DND-41 (cell line): ENCODE measurements around the gene PRPH2.

Experiments
- ATAC-seq: fragments of 200-7000 bp; cut with Tn5 transposase; 3 replicates; pipeline ENCODE4 v1.9.1; 2021; ENCODE audit warnings: low read depth; ENCODE audit not compliant: insufficient read depth
- DNase-seq: peaks from one replicate; pipeline ENCODE4 v3.0.0-alpha.2; 2020
- H2AFZ ChIP-seq: 2 replicates; pipeline ENCODE4 v1.6.0; 2012; ENCODE audit warnings: low read depth, low read length
- H3K27ac ChIP-seq: 2 replicates; pipeline ENCODE4 v1.5.1; 2012; ENCODE audit warnings: low read length, inconsistent platforms
- H3K27me3 ChIP-seq: fragments of 200-600 bp; sonication (generic); 2 replicates; pipeline ENCODE4 v1.6.0; 2012; ENCODE audit warnings: low read length, mild to moderate bottlenecking, inconsistent platforms; ENCODE audit not compliant: insufficient read depth, poor library complexity
- H3K36me3 ChIP-seq: 2 replicates; pipeline ENCODE4 v1.5.1; 2012; ENCODE audit warnings: low read length, inconsistent platforms; ENCODE audit not compliant: insufficient read depth
- H3K4me1 ChIP-seq: 2 replicates; pipeline ENCODE4 v1.5.1; 2012; ENCODE audit warnings: mild to moderate bottlenecking, low read length; ENCODE audit not compliant: insufficient read depth
- H3K4me2 ChIP-seq: 2 replicates; pipeline ENCODE4 v1.6.0; 2012; ENCODE audit warnings: mild to moderate bottlenecking, moderate library complexity, low read length, inconsistent platforms; ENCODE audit not compliant: insufficient read depth
- H3K4me3 ChIP-seq, 2 experiments: fragments of 200-600 bp in 1 of 2; shearing (Covaris generic) in 1 of 2; 2 replicates each; pipeline ENCODE4 v1.5.1; 2012 to 2016; ENCODE audit warnings: inconsistent platforms in 2 of 2, low read length in 2 of 2, mild to moderate bottlenecking in 2 of 2, low read depth in 1 of 2, moderate library complexity in 1 of 2
- H3K79me2 ChIP-seq: 2 replicates; pipeline ENCODE4 v1.6.0; 2012; ENCODE audit warnings: low read length, inconsistent platforms; ENCODE audit not compliant: insufficient read depth
- H3K9ac ChIP-seq: 2 replicates; pipeline ENCODE4 v1.6.0; 2012; ENCODE audit warnings: low read depth, mild to moderate bottlenecking, inconsistent platforms, low read length, moderate library complexity
- H3K9me3 ChIP-seq: 2 replicates; pipeline ENCODE4 v1.5.1; 2012; ENCODE audit warnings: low read length, moderate library complexity, mild to moderate bottlenecking, inconsistent platforms; ENCODE audit not compliant: insufficient read depth, severe bottlenecking
- H4K20me1 ChIP-seq: 2 replicates; pipeline ENCODE4 v1.6.0; 2012; ENCODE audit warnings: low read length; ENCODE audit not compliant: insufficient read depth
- EZH2 ChIP-seq: IDR thresholded peaks from 3 replicates; pipeline ENCODE4 v1.6.1; 2012; ENCODE audit warnings: borderline replicate concordance, low read depth, mild to moderate bottlenecking, moderate library complexity, low read length, inconsistent platforms; ENCODE audit not compliant: severe bottlenecking
- TF ChIP-seq, protein P1 (sequence below): IDR thresholded peaks from 2 replicates; pipeline ENCODE4 v1.5.1; 2012; ENCODE audit warnings: borderline replicate concordance, low read length, moderate library complexity, mild to moderate bottlenecking; ENCODE audit not compliant: poor library complexity, severe bottlenecking; ENCODE audit errors: extremely low read depth

PRPH2 gene

DNA sequence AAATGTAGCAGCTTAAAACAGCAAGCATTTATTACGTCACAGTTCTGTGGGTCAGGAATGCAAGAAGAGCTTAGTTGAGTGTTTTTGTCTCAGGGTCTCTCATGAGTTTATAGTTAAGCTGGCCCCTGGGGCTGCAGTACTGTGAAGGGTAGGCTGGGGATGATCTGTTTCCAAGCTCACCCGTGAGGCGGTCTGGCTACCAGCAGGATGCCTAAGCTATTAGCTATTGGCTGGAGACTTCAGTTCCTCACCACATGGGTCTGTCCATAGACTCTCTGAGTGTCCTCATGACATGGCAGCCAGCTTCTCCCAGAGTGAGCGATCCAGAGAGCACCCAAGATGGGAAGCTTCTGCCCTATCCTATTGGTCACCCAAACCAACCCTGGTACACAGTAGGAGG lies 46.7 kb upstream of the PRPH2 start:
- Histone ChIP-seq H3K4me2 (no peak overlapping the region), H4K20me1 (peaks cover 8% of the 10 kb centered on the region; the same call in 1 of the 2 replicates), H3K9ac (no peak overlapping the region), H2AFZ (no peak overlapping the region), H3K4me1 (peaks cover 23% of the 10 kb centered on the region), H3K36me3 (no peaks in the 10 kb centered on the region), H3K27me3 (no peaks in the 10 kb centered on the region), H3K79me2 (no peaks in the 10 kb centered on the region), H3K4me3 (no peak overlapping the region), H3K27ac (no peak overlapping the region), H3K9me3 (no peaks in the 10 kb centered on the region)
- DNase-seq, result no peak
- no peak for ATAC-seq
- TF ChIP-seq EZH2, result no peak
- TF ChIP-seq, protein P1, sequence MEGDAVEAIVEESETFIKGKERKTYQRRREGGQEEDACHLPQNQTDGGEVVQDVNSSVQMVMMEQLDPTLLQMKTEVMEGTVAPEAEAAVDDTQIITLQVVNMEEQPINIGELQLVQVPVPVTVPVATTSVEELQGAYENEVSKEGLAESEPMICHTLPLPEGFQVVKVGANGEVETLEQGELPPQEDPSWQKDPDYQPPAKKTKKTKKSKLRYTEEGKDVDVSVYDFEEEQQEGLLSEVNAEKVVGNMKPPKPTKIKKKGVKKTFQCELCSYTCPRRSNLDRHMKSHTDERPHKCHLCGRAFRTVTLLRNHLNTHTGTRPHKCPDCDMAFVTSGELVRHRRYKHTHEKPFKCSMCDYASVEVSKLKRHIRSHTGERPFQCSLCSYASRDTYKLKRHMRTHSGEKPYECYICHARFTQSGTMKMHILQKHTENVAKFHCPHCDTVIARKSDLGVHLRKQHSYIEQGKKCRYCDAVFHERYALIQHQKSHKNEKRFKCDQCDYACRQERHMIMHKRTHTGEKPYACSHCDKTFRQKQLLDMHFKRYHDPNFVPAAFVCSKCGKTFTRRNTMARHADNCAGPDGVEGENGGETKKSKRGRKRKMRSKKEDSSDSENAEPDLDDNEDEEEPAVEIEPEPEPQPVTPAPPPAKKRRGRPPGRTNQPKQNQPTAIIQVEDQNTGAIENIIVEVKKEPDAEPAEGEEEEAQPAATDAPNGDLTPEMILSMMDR, result no peak

DNA sequence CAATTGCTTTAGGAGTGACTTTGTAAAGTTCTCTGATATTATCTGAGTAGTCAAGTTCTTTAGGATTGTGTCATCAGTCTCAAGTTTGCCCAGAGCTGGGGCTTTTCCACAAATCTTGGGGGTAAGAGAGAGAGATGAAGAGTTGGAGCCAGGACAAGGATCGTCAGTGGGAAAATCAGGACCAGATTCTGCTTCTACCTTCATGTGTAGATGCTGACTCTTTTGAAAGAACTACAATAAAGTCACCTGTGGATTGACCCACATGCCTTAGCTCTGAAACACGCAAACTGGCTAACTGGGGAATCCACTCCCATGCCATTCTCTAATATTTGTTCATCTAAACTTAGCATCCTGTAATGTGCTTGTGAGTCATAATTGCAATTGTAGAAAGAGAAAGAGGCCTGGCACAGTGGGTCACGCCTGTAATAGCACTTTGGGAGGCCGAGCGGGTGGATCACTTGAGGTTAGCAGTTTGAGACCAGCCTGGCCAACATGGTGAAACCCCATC lies 43.8 kb upstream of the PRPH2 start:
- no peaks in the 10 kb centered on the region for H3K9me3 ChIP-seq
- no peak overlapping the region for H2AFZ ChIP-seq
- H3K4me3 ChIP-seq, result no peak overlapping the region
- no peak overlapping the region for H3K4me2 ChIP-seq
- H3K4me1 ChIP-seq, result peaks cover 8% of the 10 kb centered on the region
- no peak overlapping the region for H3K9ac ChIP-seq
- no peak for DNase-seq
- H3K79me2 ChIP-seq, result no peaks in the 10 kb centered on the region
- H3K27ac ChIP-seq, result no peak overlapping the region
- no peaks in the 10 kb centered on the region for H3K27me3 ChIP-seq
- H3K36me3 ChIP-seq, result no peaks in the 10 kb centered on the region
- H4K20me1 ChIP-seq, result no peaks in the 10 kb centered on the region; the same call in 1 of the 2 replicates
- ATAC-seq, result no peak
- TF ChIP-seq EZH2, result no peak
- TF ChIP-seq, protein P1, result no peak

DNA sequence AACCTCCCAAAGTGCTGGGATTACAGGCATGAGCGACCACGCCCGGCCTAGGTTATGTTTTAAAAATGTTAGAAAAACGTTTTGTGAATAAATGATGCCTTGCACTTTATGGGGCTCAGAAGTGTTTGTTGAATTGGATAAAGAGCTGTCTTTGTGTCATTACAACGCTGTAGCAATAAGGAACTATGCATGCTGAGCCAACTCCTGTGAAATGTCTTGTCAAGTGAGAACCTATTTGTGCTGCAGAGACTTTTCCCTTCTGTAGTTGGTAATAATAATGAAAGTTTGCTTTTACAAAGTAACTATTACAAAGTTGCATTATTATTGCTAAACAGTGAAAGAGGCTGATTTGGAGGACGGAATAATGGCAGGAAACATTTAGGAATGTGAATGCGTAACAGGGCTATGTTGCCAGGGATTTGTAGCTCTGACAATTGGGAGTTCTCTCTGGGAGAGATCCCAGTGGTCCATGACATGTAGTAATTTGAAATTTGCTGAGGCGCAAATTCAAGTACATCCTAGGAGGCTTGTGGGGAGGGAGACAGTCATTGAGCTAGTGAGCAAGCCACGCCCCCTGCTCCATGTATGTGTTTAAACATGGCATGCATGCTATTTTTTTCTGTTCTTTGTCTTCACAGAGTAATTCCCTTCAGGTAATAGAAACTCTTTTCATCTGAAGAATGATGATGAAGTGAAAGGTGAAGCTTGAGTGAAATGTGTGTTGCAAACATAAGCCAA lies 42.7 kb upstream of the PRPH2 start:
- H3K4me1 ChIP-seq, result no peaks in the 10 kb centered on the region
- no peak overlapping the region for H3K27ac ChIP-seq
- no peak overlapping the region for H3K4me2 ChIP-seq
- H3K27me3 ChIP-seq, result no peaks in the 10 kb centered on the region
- no peak overlapping the region for H3K4me3 ChIP-seq
- H3K79me2 ChIP-seq, result no peaks in the 10 kb centered on the region
- ATAC-seq (no peak), DNase-seq (no peak)
- H3K9me3 ChIP-seq, result no peaks in the 10 kb centered on the region
- H2AFZ ChIP-seq, result no peak overlapping the region
- TF ChIP-seq, protein P1, result no peak
- no peak for TF ChIP-seq EZH2
- no peaks in the 10 kb centered on the region for H3K36me3 ChIP-seq
- no peak overlapping the region for H3K9ac ChIP-seq
- H4K20me1 ChIP-seq, result no peaks in the 10 kb centered on the region; the same call in 1 of the 2 replicates
